Measurements from ENCODE around the gene ANGPTL2.

Gene ANGPTL2

DNA sequence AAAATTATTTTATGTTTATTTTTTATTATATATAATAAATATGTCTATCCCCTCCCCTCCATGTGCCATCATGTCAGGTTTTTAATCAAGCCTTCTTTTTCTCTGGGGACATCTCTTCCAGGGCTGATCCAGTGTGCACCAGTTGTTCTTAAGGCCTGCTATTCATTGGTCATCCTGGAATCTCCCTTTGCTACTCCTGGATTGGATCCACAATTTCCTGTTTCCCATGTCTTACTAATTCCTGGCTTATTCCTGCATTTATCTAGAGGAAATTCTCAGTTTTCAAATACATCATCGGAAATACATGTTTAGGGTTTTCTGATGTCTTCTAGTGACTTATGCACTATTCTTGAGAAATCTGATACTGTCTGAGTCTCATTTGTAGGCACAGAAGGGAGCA lies 56.8 kb downstream of the ANGPTL2 start:
- in situ Hi-C loops (cut with HindIII; ENCODE audit: low pct_ligation_motif_present, low pct_unique_long_range_greater_than_20kb, low sequenced_read_pairs): no loop called here
- DNase-seq: no peak

GRCh38 chr9:127064335-127064734 lies 58.1 kb downstream of the ANGPTL2 start:
- in situ Hi-C loops (cut with HindIII; ENCODE audit: low pct_ligation_motif_present, low pct_unique_long_range_greater_than_20kb, low sequenced_read_pairs): no loop called here
- DNase-seq: no peak

- DNase-seq: no peak
- in situ Hi-C loops (cut with HindIII; ENCODE audit: low pct_ligation_motif_present, low pct_unique_long_range_greater_than_20kb, low sequenced_read_pairs): no loop called here
Observed at GRCh38 chr9:127061411-127061810, 61.0 kb downstream of the ANGPTL2 start.

- no peak for DNase-seq
- in situ Hi-C loops (cut with HindIII; ENCODE audit: low pct_ligation_motif_present, low pct_unique_long_range_greater_than_20kb, low sequenced_read_pairs): no loop called here
Observed at GRCh38 chr9:127059765-127060361, 62.6 kb downstream of the ANGPTL2 start.

DNA sequence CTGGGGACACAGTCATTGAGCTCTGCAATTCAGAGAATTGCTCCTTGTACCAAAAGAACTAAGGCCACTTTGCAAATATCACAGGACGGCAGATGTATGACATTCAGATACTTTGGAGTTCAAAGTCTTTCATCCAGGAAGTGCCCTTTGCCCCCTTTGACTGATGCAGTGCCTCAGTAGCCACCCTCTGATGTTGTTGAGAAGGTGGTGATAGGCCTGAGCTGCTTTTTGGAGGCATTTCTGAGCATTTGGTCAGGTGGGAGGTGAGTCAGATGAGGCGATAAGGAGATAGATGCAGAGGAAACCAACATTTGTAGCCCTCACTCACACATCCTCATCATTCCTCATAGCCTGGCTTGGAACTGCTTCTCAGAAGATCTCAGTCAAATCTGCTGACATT lies 63.4 kb downstream of the ANGPTL2 start:
- in situ Hi-C loops (cut with HindIII; ENCODE audit: low pct_ligation_motif_present, low pct_unique_long_range_greater_than_20kb, low sequenced_read_pairs): no loop called here

GRCh38 chr9:127058645-127059021 lies 63.8 kb downstream of the ANGPTL2 start:
- in situ Hi-C loops (cut with HindIII; ENCODE audit: low pct_ligation_motif_present, low pct_unique_long_range_greater_than_20kb, low sequenced_read_pairs): no loop called here
- DNase-seq: no peak

More for the DNA sequence above, 63.4 kb downstream of the ANGPTL2 start:
- DNase-seq: no peak

DNA sequence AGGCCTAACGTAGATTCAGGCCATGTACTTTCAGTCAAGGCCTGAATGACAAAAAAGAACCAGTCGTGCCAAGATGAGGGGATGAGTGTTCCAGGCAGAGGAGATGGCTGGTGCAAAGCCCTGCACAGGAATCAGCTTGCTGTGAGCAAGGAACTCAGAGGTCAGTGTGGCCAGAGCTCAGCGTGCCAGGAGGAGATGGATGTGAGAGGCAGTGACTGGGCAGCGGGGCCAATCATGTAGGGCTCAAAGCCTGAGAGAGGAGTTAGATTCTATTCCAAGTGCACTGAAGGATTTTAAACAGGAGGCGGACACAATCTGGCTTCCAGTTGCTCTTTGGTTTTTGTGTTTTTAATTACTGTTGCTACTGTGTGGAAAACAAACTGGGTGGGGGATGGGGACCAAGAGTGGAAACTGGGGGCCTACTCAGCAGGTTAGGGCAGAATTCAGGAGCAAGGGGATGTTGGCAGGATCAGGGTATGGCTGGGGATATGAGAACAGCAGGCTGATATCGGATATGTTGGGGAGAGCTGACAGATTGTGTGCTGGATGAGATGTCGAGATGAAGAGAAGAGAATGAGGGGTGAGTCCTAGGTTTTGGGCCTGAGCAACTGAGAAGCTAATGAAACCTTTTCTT lies 64.3 kb downstream of the ANGPTL2 start:
- DNase-seq: no peak
- in situ Hi-C loops (cut with HindIII; ENCODE audit: low pct_ligation_motif_present, low pct_unique_long_range_greater_than_20kb, low sequenced_read_pairs): no loop called here

DNA sequence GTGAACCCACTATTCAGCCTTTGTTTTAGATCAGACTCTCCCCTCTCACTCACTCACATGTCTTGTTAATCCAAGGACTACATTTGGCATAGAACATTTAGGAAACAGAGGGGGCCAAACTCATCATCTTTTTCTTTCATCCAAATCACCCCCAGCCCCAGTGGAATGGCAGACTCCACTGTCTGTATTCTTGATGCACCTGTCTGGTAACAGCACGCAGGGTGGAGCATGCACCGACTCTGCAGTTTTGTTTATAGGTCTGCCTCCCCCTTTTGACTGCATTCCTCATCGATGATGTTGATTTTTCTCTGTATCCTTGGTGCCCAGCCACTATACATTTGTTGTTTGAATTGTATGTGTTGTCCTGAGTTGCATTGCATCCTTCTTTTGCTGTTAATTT lies 66.0 kb downstream of the ANGPTL2 start:
- in situ Hi-C loops (cut with HindIII; ENCODE audit: low pct_ligation_motif_present, low pct_unique_long_range_greater_than_20kb, low sequenced_read_pairs): no loop called here
- no peak for DNase-seq

DNA sequence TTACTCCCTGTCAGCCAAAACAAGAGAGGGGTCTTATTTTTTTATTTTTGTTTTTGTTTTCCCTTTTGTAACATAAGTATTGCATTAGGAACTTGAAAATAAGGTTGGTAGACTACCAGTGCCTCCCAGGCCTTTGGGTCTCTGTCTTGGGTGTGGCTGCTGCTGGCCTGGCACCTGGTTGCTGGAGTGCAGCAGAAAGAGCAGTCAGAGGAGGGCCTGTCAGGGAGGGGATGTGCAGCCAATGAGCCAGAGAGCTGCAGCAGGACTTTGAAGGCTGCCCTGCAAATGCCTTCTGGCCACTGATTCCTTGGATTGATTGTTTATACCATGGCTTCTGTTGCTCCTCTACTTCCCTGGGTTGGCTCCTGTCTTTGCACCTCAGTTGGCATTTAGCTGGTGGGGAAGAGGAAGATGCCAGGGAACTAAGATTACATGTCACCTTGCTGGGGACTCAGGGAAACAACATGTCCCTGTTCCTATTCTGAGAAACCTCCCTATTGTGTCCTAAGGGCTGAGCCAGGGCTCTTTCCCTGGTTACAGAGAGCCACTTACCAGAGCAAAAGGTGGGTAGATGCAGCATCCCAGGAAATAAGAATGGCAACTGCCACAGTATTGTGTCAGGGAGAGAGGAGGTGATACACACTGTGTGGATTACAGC lies 66.6 kb downstream of the ANGPTL2 start:
- in situ Hi-C loops (cut with HindIII; ENCODE audit: low pct_ligation_motif_present, low pct_unique_long_range_greater_than_20kb, low sequenced_read_pairs): no loop called here

GRCh38 chr9:127053960-127054359 lies 68.5 kb downstream of the ANGPTL2 start:
- in situ Hi-C loops (cut with HindIII; ENCODE audit: low pct_ligation_motif_present, low pct_unique_long_range_greater_than_20kb, low sequenced_read_pairs): no loop called here
- no peak for DNase-seq

More for the DNA sequence above, 66.6 kb downstream of the ANGPTL2 start:
- no peak for DNase-seq

DNA sequence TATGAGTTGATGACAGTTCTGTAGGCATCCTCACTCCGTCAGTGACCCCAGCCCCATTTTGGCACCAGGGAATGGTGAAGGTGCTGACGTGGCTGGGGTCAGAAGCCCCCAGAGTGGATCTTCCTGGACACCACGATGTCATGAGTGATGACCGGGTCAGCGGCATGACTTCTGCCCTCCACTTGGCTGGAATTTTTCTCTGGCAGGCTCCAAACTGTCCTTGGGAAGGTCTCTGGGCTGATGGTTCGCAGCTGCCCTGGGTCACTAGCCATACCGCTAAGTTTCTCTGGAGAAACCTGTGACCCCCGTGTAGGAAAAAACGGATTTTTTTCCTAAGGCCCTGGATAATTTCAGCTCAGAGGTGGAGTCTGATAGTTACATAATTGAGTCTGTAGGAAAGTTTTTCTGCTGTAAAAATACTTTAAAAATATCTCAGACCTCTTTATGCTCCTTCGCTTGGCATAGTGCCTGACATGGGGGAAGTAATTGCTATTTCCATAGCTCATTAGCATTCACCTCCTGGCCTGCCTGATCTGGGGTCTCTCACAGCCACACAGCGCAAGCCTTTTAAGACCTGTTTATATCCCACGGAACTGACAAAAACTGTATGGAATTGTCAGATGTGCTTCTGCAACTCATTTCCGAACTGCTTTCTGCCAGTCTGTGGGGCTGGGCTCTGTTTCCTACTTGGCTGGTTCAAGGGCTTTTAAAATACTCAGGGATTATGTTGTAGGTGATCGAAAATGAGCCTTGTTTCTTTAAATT lies 69.2 kb downstream of the ANGPTL2 start:
- in situ Hi-C loops (cut with HindIII; ENCODE audit: low pct_ligation_motif_present, low pct_unique_long_range_greater_than_20kb, low sequenced_read_pairs): no loop called here

DNA sequence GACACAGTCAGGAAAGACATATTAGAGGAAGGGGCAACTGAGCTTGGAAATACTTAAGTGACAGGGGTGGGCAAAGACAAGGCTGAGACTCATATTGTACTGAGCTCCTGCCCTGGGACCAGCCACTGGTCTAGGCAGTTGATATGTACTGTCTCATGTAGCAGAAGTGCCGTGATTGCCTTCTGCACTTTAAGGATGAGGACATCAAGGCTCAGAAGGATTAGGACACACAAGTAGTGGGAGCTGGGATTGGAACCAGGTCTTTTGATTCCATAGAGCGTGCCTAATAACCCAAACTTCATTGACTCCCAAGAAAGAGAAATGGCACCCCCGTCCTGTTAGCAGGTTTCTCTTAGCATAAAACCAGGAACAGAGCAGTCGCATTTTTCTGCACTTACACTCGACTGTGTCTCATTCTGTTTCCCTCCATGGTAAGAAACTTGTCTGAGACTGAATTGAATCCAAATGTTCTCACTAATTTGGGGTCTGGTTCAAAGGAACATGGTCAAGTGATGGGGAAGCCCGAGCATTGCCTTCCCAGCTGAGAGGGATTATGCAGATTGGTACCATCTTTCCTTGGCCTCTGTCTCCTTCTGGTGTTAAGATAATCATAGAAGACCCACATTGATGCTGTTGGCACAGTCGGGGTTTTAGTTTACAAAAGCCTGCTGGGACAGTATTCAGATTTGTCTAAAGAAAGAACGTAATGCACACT lies 70.4 kb downstream of the ANGPTL2 start:
- in situ Hi-C loops (cut with HindIII; ENCODE audit: low pct_ligation_motif_present, low pct_unique_long_range_greater_than_20kb, low sequenced_read_pairs): no loop called here
- no peak for DNase-seq

More for the DNA sequence above, 69.2 kb downstream of the ANGPTL2 start:
- DNase-seq: no peak

DNA sequence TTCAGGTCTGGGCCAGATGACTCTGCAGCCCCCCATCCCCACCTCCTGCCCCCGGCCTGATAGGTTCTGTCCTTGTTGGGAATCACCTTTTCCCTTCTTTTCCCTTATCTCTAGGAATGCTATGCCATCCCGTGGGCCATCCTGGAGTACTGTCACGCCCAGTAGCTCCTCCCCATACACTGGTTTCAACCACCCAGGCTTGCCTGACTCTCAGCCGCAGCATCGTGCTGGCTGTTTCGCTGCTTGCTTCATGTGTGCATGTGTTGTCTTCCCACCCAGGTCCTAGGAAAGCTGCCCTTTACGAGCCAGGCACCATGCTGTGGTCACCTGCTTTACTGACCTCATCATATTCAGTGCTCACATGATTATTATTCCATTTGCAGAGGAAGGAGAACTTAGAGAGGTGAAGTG lies 71.8 kb downstream of the ANGPTL2 start:
- DNase-seq: no peak
- in situ Hi-C loops (cut with HindIII; ENCODE audit: low pct_ligation_motif_present, low pct_unique_long_range_greater_than_20kb, low sequenced_read_pairs): no loop called here

DNA sequence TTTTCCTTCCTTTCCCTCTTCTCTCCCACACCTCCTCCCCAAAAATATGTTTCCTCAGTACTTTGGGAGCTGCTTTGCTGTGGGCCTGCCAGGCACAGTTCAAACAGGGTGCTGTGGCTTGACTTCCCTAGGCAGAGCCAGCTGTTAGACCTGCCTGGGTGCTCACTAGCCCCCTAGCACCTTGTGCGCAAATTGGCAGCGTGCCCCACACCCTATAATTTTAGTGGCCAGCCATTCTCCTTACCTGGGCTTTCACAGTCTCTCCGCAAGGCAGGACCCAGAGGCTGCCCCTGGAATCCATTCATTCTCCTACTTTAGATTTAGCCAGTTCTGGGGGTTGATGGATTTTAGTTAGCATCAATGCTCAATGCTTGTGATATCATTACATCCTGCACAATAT lies 72.3 kb downstream of the ANGPTL2 start:
- in situ Hi-C loops (cut with HindIII; ENCODE audit: low pct_ligation_motif_present, low pct_unique_long_range_greater_than_20kb, low sequenced_read_pairs): no loop called here
- DNase-seq: no peak

- in situ Hi-C loops (cut with HindIII; ENCODE audit: low pct_ligation_motif_present, low pct_unique_long_range_greater_than_20kb, low sequenced_read_pairs): no loop called here
Observed at GRCh38 chr9:127049581-127049980, 72.9 kb downstream of the ANGPTL2 start.

DNA sequence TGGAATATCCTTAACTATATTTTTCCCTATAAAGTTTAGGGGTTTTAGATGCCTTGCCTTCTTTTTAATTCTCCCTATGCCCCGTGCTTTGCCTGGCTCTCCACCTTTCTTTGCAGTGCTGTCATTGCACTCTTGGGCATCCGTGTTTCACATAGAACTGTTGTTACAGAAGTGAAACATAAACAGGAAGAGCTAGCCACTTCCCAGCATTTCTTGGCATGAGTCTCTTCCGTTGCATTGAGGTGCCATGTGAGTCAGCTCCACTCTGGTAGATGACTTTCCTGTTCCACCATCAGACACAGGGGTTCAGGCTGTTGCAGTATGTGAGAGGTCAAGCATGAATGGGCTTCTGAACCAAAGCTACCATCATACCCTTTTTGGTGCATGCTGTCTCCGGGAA lies 73.4 kb downstream of the ANGPTL2 start:
- in situ Hi-C loops (cut with HindIII; ENCODE audit: low pct_ligation_motif_present, low pct_unique_long_range_greater_than_20kb, low sequenced_read_pairs): no loop called here
- DNase-seq: peak; percentile 77

More at GRCh38 chr9:127049581-127049980, 72.9 kb downstream of the ANGPTL2 start:
- DNase-seq: no peak

DNA sequence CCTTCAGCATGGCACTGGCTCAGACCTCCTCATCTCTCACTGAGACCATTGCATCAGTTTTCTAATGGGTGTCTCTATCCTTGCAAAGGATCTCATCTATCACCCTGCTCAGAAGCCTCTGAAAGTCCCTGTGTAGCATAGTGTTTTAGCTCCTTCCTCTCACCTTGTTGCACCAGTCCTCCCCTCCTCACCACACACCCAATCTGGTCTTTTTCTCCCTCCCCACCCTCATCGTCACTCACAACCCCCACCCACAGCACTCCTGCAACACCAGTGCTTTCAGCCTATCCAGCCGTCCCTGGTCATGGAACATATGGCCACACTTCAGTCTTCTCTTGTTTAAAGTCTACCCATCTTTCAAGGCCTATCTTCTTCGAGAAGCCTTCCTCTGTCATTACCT lies 74.5 kb downstream of the ANGPTL2 start:
- in situ Hi-C loops (cut with HindIII; ENCODE audit: low pct_ligation_motif_present, low pct_unique_long_range_greater_than_20kb, low sequenced_read_pairs): no loop called here
- no peak for DNase-seq

- in situ Hi-C loops (cut with HindIII; ENCODE audit: low pct_ligation_motif_present, low pct_unique_long_range_greater_than_20kb, low sequenced_read_pairs): no loop called here
- DNase-seq: no peak
Observed at GRCh38 chr9:127045148-127045547, 77.3 kb downstream of the ANGPTL2 start.

DNA sequence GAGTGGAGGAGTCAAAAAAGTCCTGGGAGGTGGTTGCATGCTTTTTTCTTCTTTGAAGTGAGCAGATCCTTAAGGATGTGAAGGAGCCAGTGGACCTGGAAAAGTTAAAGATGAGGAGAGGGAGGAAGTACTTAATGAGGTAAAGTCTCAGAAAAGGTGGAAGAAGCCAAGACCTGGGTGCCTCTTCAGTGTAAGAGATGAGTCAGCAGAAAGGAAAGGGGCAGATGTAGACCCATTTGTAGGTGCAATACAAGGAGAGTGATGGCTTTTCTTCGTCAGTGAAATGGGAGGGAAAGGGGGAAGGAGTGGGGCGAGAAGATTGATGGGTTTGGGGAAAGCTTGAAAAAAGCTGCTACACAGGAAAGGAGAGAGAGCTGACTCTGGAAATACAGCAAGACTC lies 82.9 kb downstream of the ANGPTL2 start:
- in situ Hi-C loops (cut with HindIII; ENCODE audit: low pct_ligation_motif_present, low pct_unique_long_range_greater_than_20kb, low sequenced_read_pairs): no loop called here
- DNase-seq: no peak

Data from ACHN (cell line).